HepG2 (cell line): Measurements from ENCODE around the gene FCAMR. TPM values are rescaled to one million over a fixed set of nuclear protein-coding genes. Genes with fewer than 3 reads are reported as not detected.
A peak's percentile ranks its signal among the peaks of the same experiment; 100 is the strongest.

ENCODE experiments used
- ATAC-seq: fragments of 200-7000 bp; cut with Tn5 transposase; 3 replicates; pipeline ENCODE4 v1.9.1; 2020; ENCODE audit warnings: mild to moderate bottlenecking, moderate library complexity
- BruUV-seq: library from RNA; stranded (reverse); fragments of 400-500 nt; replicated peaks from 2 replicates; lab custom pipeline; 2021; lab: Mats Ljungman, UMichigan
- CTCF ChIA-PET: fragments of 300-600 bp; formaldehyde crosslinking; extraction: SDS; loops from one replicate; lab custom pipeline; 2021; ENCODE audit warnings: low total read pairs, inconsistent platforms, low intra/inter-chr PET ratio; lab: Yijun Ruan, JAX
- POLR2A ChIA-PET: fragments of 350-600 bp; sonication (Branson Sonifier 250); formaldehyde crosslinking; loops from one replicate; lab custom pipeline; 2020; ENCODE audit warnings: antibody characterized with exemption, inconsistent platforms; lab: Yijun Ruan, JAX
- DNase-seq: peaks from one replicate; pipeline ENCODE4 v3.0.0-alpha.2; 2015; ENCODE audit warnings: low spot score
- FAIRE-seq: peaks from 3 replicates; lab custom pipeline; 2011; peaks lifted over from hg19 to GRCh38; lab: Jason Lieb, UNC
- H2AFZ ChIP-seq: one replicate; pipeline ENCODE4 v1.6.1; 2011; ENCODE audit warnings: low read length, inconsistent platforms
- H3K27ac ChIP-seq: fragments of 300-600 bp; 3 replicates; pipeline ENCODE4 v1.8.0; 2011; ENCODE audit warnings: mixed run types, mild to moderate bottlenecking, mixed read lengths, low read length, inconsistent platforms; ENCODE audit not compliant: insufficient read depth; ENCODE audit errors: extremely low read length
- H3K27me3 ChIP-seq, 2 experiments: fragments of 200-600 bp in 1 of 2; 2 replicates in 1 of 2; 3 replicates in 1 of 2; pipeline versions ENCODE4 v1.6.0 to v1.8.0; 2011; ENCODE audit warnings: low read length in 2 of 2, mild to moderate bottlenecking in 2 of 2, moderate library complexity in 2 of 2, inconsistent platforms in 1 of 2; ENCODE audit not compliant: insufficient read depth in 2 of 2, control insufficient read depth in 1 of 2
- H3K36me3 ChIP-seq, 2 experiments: fragments of 200-600 bp in 1 of 2; replicated peaks in 1 of 2; 2 replicates in 1 of 2; 3 replicates in 1 of 2; pipeline versions ENCODE4 v1.5.1 to v1.8.0; 2011; ENCODE audit warnings: low read length in 2 of 2, inconsistent platforms in 1 of 2; ENCODE audit not compliant: insufficient read depth in 2 of 2, control insufficient read depth in 1 of 2
- H3K4me1 ChIP-seq: 2 replicates; pipeline ENCODE4 v1.5.1; 2012; ENCODE audit warnings: low read length, inconsistent platforms; ENCODE audit not compliant: insufficient read depth
- H3K4me2 ChIP-seq: 2 replicates; pipeline ENCODE4 v1.6.0; 2011; ENCODE audit warnings: low read depth, low read length, inconsistent platforms
- H3K4me3 ChIP-seq, 3 experiments: fragments of 200-600 bp in 1 of 3; sonication (generic), shearing (Covaris generic) in 1 of 3; replicated peaks in 1 of 3; 2 replicates each; pipeline ENCODE4 v1.5.1; 2011 to 2016; ENCODE audit warnings: low read length in 3 of 3, inconsistent platforms in 2 of 3, low read depth in 2 of 3, mild to moderate bottlenecking in 2 of 3, control low read depth in 1 of 3, mixed read lengths in 1 of 3; ENCODE audit not compliant: insufficient read depth in 1 of 3
- H3K79me2 ChIP-seq: one replicate; pipeline ENCODE4 v1.6.1; 2011; ENCODE audit warnings: low read length, inconsistent platforms; ENCODE audit not compliant: insufficient read depth
- H3K9ac ChIP-seq: 2 replicates; pipeline ENCODE4 v1.6.0; 2011; ENCODE audit warnings: mild to moderate bottlenecking, low read depth, low read length, inconsistent platforms; ENCODE audit not compliant: insufficient read depth
- H3K9me3 ChIP-seq: 2 replicates; pipeline ENCODE4 v1.5.1; 2012; ENCODE audit warnings: mild to moderate bottlenecking, low read length
- H4K20me1 ChIP-seq: 2 replicates; pipeline ENCODE4 v1.6.0; 2011; ENCODE audit warnings: inconsistent platforms, mild to moderate bottlenecking, low read length, moderate library complexity; ENCODE audit not compliant: insufficient read depth
- AHR ChIP-seq: IDR thresholded peaks from 2 replicates; pipeline ENCODE4 v1.6.1; 2018; ENCODE audit warnings: missing genetic modification reagents, missing compliant biosample characterization
- DPF2 ChIP-seq: sonication (generic); formaldehyde crosslinking; IDR thresholded peaks from 2 replicates; pipeline ENCODE4 v1.4.0; 2020; ENCODE audit warnings: mild to moderate bottlenecking, low read depth, missing genetic modification reagents, borderline replicate concordance
- EZH2 ChIP-seq: conservative IDR thresholded peaks from 2 replicates; pipeline ENCODE4 v1.6.1; 2012; ENCODE audit warnings: mild to moderate bottlenecking, low read depth, low read length, moderate library complexity
- NR0B2 ChIP-seq: sonication (generic); formaldehyde crosslinking; IDR thresholded peaks from 2 replicates; pipeline ENCODE4 v1.4.0; 2020; ENCODE audit warnings: mild to moderate bottlenecking, missing genetic modification reagents
- NR2C2 ChIP-seq: sonication (generic); formaldehyde crosslinking; IDR thresholded peaks from 2 replicates; pipeline ENCODE4 v1.4.0; 2020; ENCODE audit warnings: missing genetic modification reagents, mild to moderate bottlenecking, moderate library complexity, borderline replicate concordance
- RBM39 ChIP-seq: fragments of 200-400 bp; formaldehyde crosslinking; IDR thresholded peaks from one replicate; pipeline ENCODE4 v1.6.1; 2018; ENCODE audit warnings: antibody characterized with exemption, mild to moderate bottlenecking, low read depth, low read length; ENCODE audit not compliant: poor library complexity, severe bottlenecking
- RXRA ChIP-seq: sonication (generic); formaldehyde crosslinking; IDR thresholded peaks from 2 replicates; pipeline ENCODE4 v1.5.1; 2020; ENCODE audit warnings: missing genetic modification reagents
- SATB2 ChIP-seq: sonication (generic); formaldehyde crosslinking; IDR thresholded peaks from 2 replicates; pipeline ENCODE4 v1.5.0; 2020; ENCODE audit warnings: missing genetic modification reagents
- SIX1 ChIP-seq: sonication (generic); formaldehyde crosslinking; IDR thresholded peaks from 2 replicates; pipeline ENCODE4 v1.4.0; 2020; ENCODE audit warnings: missing genetic modification reagents, borderline replicate concordance
- SOX13 ChIP-seq, 3 experiments: fragments of 450-650 bp in 1 of 3; sonication (generic) in 1 of 3; formaldehyde crosslinking in 1 of 3; IDR thresholded peaks in 2 of 3; conservative IDR thresholded peaks in 1 of 3; 2 replicates each; pipeline versions ENCODE4 v1.5.0 to v1.6.1; 2016 to 2020; ENCODE audit warnings: antibody characterized with exemption in 1 of 3, mild to moderate bottlenecking in 1 of 3, missing compliant biosample characterization in 1 of 3, missing genetic modification reagents in 1 of 3, moderate library complexity in 1 of 3
- TCF7L2 ChIP-seq: IDR thresholded peaks from 2 replicates; pipeline ENCODE4 v1.6.1; 2011; ENCODE audit warnings: mild to moderate bottlenecking, low read depth, low read length, moderate library complexity
- TFE3 ChIP-seq: IDR thresholded peaks from 2 replicates; pipeline ENCODE4 v1.6.1; 2016
- ZNF235 ChIP-seq: sonication (generic); formaldehyde crosslinking; IDR thresholded peaks from 2 replicates; pipeline ENCODE4 v1.8.1; 2023; ENCODE audit warnings: mild to moderate bottlenecking, missing genetic modification reagents, borderline replicate concordance
- ZNF598 ChIP-seq: sonication (generic); formaldehyde crosslinking; IDR thresholded peaks from 2 replicates; pipeline ENCODE4 v1.5.1; 2020; ENCODE audit warnings: mild to moderate bottlenecking, missing genetic modification reagents, borderline replicate concordance
- ZNF784 ChIP-seq: sonication (generic); formaldehyde crosslinking; IDR thresholded peaks from 2 replicates; pipeline ENCODE4 v1.5.1; 2020; ENCODE audit warnings: missing genetic modification reagents, mild to moderate bottlenecking, borderline replicate concordance
- ZZZ3 ChIP-seq: sonication (generic); formaldehyde crosslinking; IDR thresholded peaks from 2 replicates; pipeline ENCODE4 v1.4.0; 2020; ENCODE audit warnings: missing genetic modification reagents, mild to moderate bottlenecking, borderline replicate concordance
- WGBS: methylation state at CpG from one replicate; pipeline ENCODE4 v1.1.6; 2017; ENCODE audit warnings: low lambda C conversion rate; 5-methylcytosine and 5-hydroxymethylcytosine counted together
- in situ Hi-C: cut with HindIII; loops from 2 replicates; pipeline ENCODE4 v1.10.0; 2017; ENCODE audit warnings: low pct_unique_long_range_greater_than_20kb; ENCODE audit not compliant: extremely low pct_ligation_motif_present
- intact Hi-C: fragments of 100-400 bp; cut with micrococcal nuclease; formaldehyde crosslinking; loops from one replicate; pipeline ENCODE4 v1.10.0; 2022; ENCODE audit not compliant: unreplicated experiment
- polyA plus RNA-seq, 8 experiments: library from polyadenylated mRNA; depleted of rRNA in 3 of 8; stranded (reverse) in 7 of 8; unstranded in 1 of 8; fragments of >200 nt; fragmentation: Illumina TruSeq in 4 of 8; extraction: Trizol in 4 of 8; gene quantifications; 2 replicates each; pipeline versions ENCODE4 v1.2.1 to v1.2.3, GENCODE V29; 2011 to 2016; ENCODE audit warnings: low read depth in 4 of 8, missing spikeins in 1 of 8, mixed read lengths in 1 of 8; ENCODE audit not compliant: insufficient read depth in 1 of 8
- total RNA-seq, 5 experiments: library from RNA; depleted of rRNA; stranded (reverse); fragments of >200 nt; fragmentation: Illumina TruSeq; extraction: Trizol; gene quantifications; 2 replicates each; pipeline ENCODE4 v1.2.3, GENCODE V29; 2016; ENCODE audit warnings: low read depth in 1 of 5

FCAMR gene
- total and polyA plus RNA-seq, 2 of the 13 experiments (the other 11 are each of a cell fraction or from before 2014, with no cell fraction given): not detected

GRCh38 chr1:206958144-206958543, 12.1 kb downstream of the FCAMR start:
- ChIA-PET POLR2A (no interaction called here), CTCF (no interaction called here)
- H3K36me3 ChIP-seq: no peaks in the 10 kb centered on the region
- 27% methylated on average over 2 of the region's 2 CpGs for WGBS
- no TSS peak for BruUV-seq
- peaks cover 0 to 1% of the 10 kb centered on the region in 2 experiments; a peak in 1 of 5 replicates for H3K27me3 ChIP-seq
- H3K27ac ChIP-seq: no peak overlapping the region
- intact Hi-C loops (no loop called here), in situ Hi-C loops (no loop called here)
- no peaks in the 10 kb centered on the region for H3K79me2 ChIP-seq
- no peaks in the 10 kb centered on the region for H3K9me3 ChIP-seq
- H3K4me3 ChIP-seq: no peak overlapping the region
- TF ChIP-seq RBM39 (no peak), AHR (CRISPR knock-in tag) (no peak), SOX13 (IDR thresholded peaks at IDR 0.05) (no peak), SOX13 (CRISPR knock-in tag; conservative IDR thresholded peaks at IDR 0.05 in 1 of 2, IDR thresholded peaks at IDR 0.05 in 1 of 2) (no peak), ZNF598 (CRISPR knock-in tag) (no peak)
- H4K20me1 ChIP-seq: no peaks in the 10 kb centered on the region
- FAIRE-seq (no peak), DNase-seq (no peak), ATAC-seq (no peak)
- peaks cover 77% of the 10 kb centered on the region for H3K4me1 ChIP-seq
- H3K4me2 ChIP-seq: no peak overlapping the region
- H2AFZ ChIP-seq: no peak overlapping the region
- no peak overlapping the region for H3K9ac ChIP-seq

- Histone ChIP-seq H3K4me1 (peaks cover 79% of the 10 kb centered on the region), H3K9me3 (no peaks in the 10 kb centered on the region), H4K20me1 (no peaks in the 10 kb centered on the region), H3K79me2 (no peaks in the 10 kb centered on the region), H3K36me3 (no peaks in the 10 kb centered on the region), H3K4me2 (peak overlapping the region; percentile 20; the same call in 1 of the 2 replicates), H3K27me3 (peaks cover 0 to 1% of the 10 kb centered on the region in 2 experiments; a peak in 1 of 5 replicates), H3K9ac (no peak overlapping the region), H2AFZ (no peak overlapping the region), H3K4me3 (no peak overlapping the region), H3K27ac (no peak overlapping the region)
- FAIRE-seq (no peak), ATAC-seq (no peak), DNase-seq (no peak)
- ChIA-PET CTCF (no interaction called here), POLR2A (no interaction called here)
- BruUV-seq: no TSS peak
- in situ Hi-C loops: no loop called here
- WGBS: 2% methylated on average over 5 of the region's 5 CpGs
- intact Hi-C loops: no loop called here
- TF ChIP-seq NR2C2 (CRISPR knock-in tag) (no peak), TFE3 (CRISPR knock-in tag) (no peak), NR0B2 (CRISPR knock-in tag) (no peak), DPF2 (no peak), SATB2 (CRISPR knock-in tag) (no peak), ZZZ3 (no peak), ZNF784 (no peak), EZH2 (no peak), ZNF235 (CRISPR knock-in tag) (no peak), RXRA (peak; percentile 56; the same call in 1 of the 2 replicates), TCF7L2 (no peak), SIX1 (CRISPR knock-in tag) (no peak)
Observed at GRCh38 chr1:206957639-206958038, 12.6 kb downstream of the FCAMR start.
